Naive B cell (primary cell): ENCODE results near the gene PSMC4. TPM values are rescaled to one million over a fixed set of nuclear protein-coding genes. Genes with fewer than 3 reads are reported as not detected.

Experiments
- ATAC-seq, 2 donors: fragments of 150-1000 bp; cut with Tn5 transposase; 2 replicates each; pipeline ENCODE4 v1.10.0; 2021; ENCODE audit warnings: low read depth in 2 of 2, mild to moderate bottlenecking in 2 of 2, moderate library complexity in 2 of 2
- DNase-seq: peaks from one replicate; pipeline ENCODE4 v3.0.0; 2022
- H3K27ac Mint-ChIP-seq, 6 donors: one replicate each; pipeline ENCODE4 v1.8.0; 2020 to 2022; ENCODE audit warnings: mild to moderate bottlenecking in 6 of 6, mixed read lengths in 6 of 6, moderate library complexity in 5 of 6, inconsistent platforms in 2 of 6
- H3K27me3 Mint-ChIP-seq, 3 donors: one replicate each; pipeline ENCODE4 v1.8.0; 2021 to 2022; ENCODE audit warnings: mixed read lengths in 3 of 3, mild to moderate bottlenecking in 1 of 3
- H3K36me3 Mint-ChIP-seq, 2 donors: one replicate each; pipeline ENCODE4 v1.8.0; 2020 to 2022; ENCODE audit warnings: mixed read lengths in 2 of 2, inconsistent platforms in 1 of 2, mild to moderate bottlenecking in 1 of 2
- H3K4me1 Mint-ChIP-seq, 3 donors: one replicate each; pipeline ENCODE4 v1.8.0; 2020 to 2022; ENCODE audit warnings: mixed read lengths in 3 of 3, inconsistent platforms in 1 of 3, mild to moderate bottlenecking in 1 of 3, moderate library complexity in 1 of 3
- H3K4me3 Mint-ChIP-seq, 8 donors: one replicate each; pipeline ENCODE4 v1.8.0; 2020 to 2022; ENCODE audit warnings: mild to moderate bottlenecking in 8 of 8, mixed read lengths in 8 of 8, moderate library complexity in 8 of 8, inconsistent platforms in 2 of 8
- H3K9me3 Mint-ChIP-seq, 7 donors: one replicate each; pipeline ENCODE4 v1.8.0; 2020 to 2022; ENCODE audit warnings: mixed read lengths in 7 of 7, mild to moderate bottlenecking in 5 of 7, inconsistent platforms in 2 of 7, moderate library complexity in 1 of 7
- polyA plus RNA-seq, 6 donors: library from polyadenylated mRNA; unstranded; fragments of 300-500 nt; fragmentation: Illumina TruSeq; gene quantifications; one replicate each; pipeline ENCODE4 v1.2.3, GENCODE V29; 2021; ENCODE audit warnings: low read depth in 6 of 6

The PSMC4 gene
- polyA plus RNA-seq, 6 donors from 2014 or later = 78.2 to 94.5 (median 89.9) TPM

- H3K36me3 Mint-ChIP-seq = peaks cover 0 to 8% of the 10 kb centered on the region in 2 donors
- no peak for DNase-seq
Measured at GRCh38 chr19:39936622-39937021, 34.3 kb upstream of the PSMC4 start.

DNA sequence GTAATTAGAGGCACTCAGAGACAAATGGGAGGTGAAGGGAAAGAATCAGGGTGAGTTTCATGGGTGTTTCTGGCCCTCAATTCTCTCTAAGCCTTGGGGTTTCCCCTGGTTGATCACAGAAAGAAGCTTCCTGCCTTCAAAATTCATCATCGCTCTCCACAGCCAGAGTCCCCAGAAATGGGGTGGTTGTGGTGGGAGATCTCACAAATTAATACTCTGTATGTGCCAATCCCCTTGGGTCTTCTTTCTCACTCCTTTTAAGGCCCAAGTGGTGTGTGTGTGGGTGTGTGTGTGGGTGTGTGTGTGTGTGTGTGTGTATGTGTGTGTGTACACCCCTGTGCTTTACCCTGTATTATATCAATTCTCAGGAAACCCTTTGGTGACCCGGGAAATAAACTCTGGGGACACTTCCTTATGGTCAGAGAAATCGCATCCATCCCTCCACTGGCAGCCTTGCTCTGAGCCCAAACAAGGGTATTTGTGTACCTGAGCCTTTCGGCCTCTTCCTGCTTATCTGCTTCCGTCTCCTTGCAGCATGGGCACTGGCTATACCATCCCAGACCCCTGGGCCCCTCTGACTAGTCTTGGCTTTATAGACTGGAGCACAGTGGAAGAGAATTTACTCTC, 33.8 kb upstream of the PSMC4 start:
- DNase-seq (peak; percentile 23), ATAC-seq (peak; percentile 17 to 21)
- Mint-ChIP-seq H3K36me3 (peaks cover 0 to 8% of the 10 kb centered on the region in 2 donors), H3K9me3 (peaks cover 4 to 14% (median 9%) of the 10 kb centered on the region in 7 donors), H3K4me1 (peaks cover 57 to 78% (median 70%) of the 10 kb centered on the region in 3 donors), H3K27me3 (peaks cover 0 to 4% (median 0%) of the 10 kb centered on the region in 3 donors), H3K27ac (peak overlapping the region in 5 of 6 donors; percentile 14 to 93 (median 83)), H3K4me3 (peak overlapping the region; percentile 20 to 85 (median 64))

More at GRCh38 chr19:39936622-39937021, 34.3 kb upstream of the PSMC4 start:
- peak overlapping the region in 2 of 6 donors; percentile 70 to 93 for H3K27ac Mint-ChIP-seq
- peak overlapping the region in 7 of 8 donors; percentile 16 to 85 (median 63) for H3K4me3 Mint-ChIP-seq
- ATAC-seq = no peak
- H3K4me1 Mint-ChIP-seq = peaks cover 55 to 72% (median 69%) of the 10 kb centered on the region in 3 donors
- H3K9me3 Mint-ChIP-seq = peaks cover 4 to 14% (median 9%) of the 10 kb centered on the region in 7 donors
- peaks cover 0 to 4% (median 0%) of the 10 kb centered on the region in 3 donors for H3K27me3 Mint-ChIP-seq

- Mint-ChIP-seq H3K4me3 (peak overlapping the region in 7 of 8 donors; percentile 20 to 77 (median 59)), H3K27ac (peak overlapping the region in 3 of 6 donors; percentile 42 to 78 (median 54)), H3K27me3 (peaks cover 0 to 4% (median 0%) of the 10 kb centered on the region in 3 donors), H3K9me3 (peaks cover 4 to 14% (median 9%) of the 10 kb centered on the region in 7 donors), H3K36me3 (peaks cover 0 to 8% of the 10 kb centered on the region in 2 donors), H3K4me1 (peaks cover 62 to 84% (median 75%) of the 10 kb centered on the region in 3 donors)
- no peak for DNase-seq
- no peak for ATAC-seq
Measured at GRCh38 chr19:39937787-39938186, 33.2 kb upstream of the PSMC4 start.

DNA sequence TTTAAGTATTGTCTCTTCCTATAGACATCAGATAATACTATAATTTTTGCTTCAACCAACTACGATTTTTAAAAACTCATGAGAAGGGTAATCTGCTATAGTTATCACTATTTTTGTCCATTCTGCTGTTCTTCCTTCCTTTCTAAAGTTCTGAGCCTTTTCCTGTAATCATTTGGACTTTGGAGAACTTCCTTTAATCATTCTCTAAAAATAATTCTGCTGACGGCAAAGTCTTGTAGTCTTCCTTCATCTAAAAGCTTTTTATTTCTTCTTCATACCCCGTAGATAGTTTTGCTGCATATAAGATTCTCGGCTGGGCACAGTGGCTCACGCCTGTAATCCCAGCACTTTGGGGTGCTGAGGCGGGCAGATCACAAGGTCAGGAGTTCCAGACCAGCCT, 31.4 kb upstream of the PSMC4 start:
- DNase-seq (no peak), ATAC-seq (no peak)
- Mint-ChIP-seq H3K9me3 (peaks cover 2 to 14% (median 9%) of the 10 kb centered on the region in 7 donors), H3K27me3 (peaks cover 0 to 1% (median 0%) of the 10 kb centered on the region in 3 donors), H3K4me1 (peaks cover 69 to 89% (median 76%) of the 10 kb centered on the region in 3 donors), H3K27ac (peak overlapping the region in 3 of 6 donors; percentile 30 to 80 (median 57)), H3K36me3 (peaks cover 0 to 8% of the 10 kb centered on the region in 2 donors), H3K4me3 (peak overlapping the region in 3 of 8 donors; percentile 6 to 21 (median 19))

GRCh38 chr19:39940221-39940833, 30.6 kb upstream of the PSMC4 start:
- Mint-ChIP-seq H3K27ac (peak overlapping the region in 3 of 6 donors; percentile 90 to 97 (median 94)), H3K9me3 (peaks cover 2 to 14% (median 9%) of the 10 kb centered on the region in 7 donors), H3K4me1 (peaks cover 63 to 87% (median 76%) of the 10 kb centered on the region in 3 donors), H3K4me3 (peak overlapping the region in 6 of 8 donors; percentile 19 to 87 (median 80)), H3K27me3 (no peaks in the 10 kb centered on the region), H3K36me3 (peaks cover 0 to 8% of the 10 kb centered on the region in 2 donors)
- ATAC-seq (no peak), DNase-seq (no peak)

DNA sequence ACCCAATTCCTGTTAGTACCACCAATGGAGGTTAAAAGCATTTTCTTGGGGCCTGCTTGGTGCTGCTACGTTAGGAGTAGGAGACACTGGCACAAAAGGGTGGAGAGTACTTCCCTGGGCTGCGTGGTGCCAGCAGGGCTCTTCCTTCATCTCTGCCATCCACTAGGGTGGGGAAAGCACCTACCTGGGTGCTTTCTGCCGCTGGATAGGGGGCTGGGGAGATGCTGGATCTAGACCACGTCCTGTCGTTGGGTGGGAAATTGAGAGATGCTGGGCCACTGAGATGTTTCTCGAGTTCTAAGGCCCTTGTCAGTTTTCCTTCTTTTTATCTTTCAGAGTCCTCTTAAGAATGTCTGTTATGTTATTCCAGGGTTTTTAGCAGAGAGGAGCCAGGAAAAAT, 29.8 kb upstream of the PSMC4 start:
- no peak for DNase-seq
- Mint-ChIP-seq H3K27ac (peak overlapping the region; percentile 50 to 97 (median 92)), H3K9me3 (peaks cover 2 to 14% (median 9%) of the 10 kb centered on the region in 7 donors), H3K27me3 (no peaks in the 10 kb centered on the region), H3K36me3 (peaks cover 0 to 8% of the 10 kb centered on the region in 2 donors), H3K4me1 (peaks cover 56 to 87% (median 68%) of the 10 kb centered on the region in 3 donors), H3K4me3 (peak overlapping the region; percentile 74 to 88 (median 82))
- ATAC-seq = no peak

DNA sequence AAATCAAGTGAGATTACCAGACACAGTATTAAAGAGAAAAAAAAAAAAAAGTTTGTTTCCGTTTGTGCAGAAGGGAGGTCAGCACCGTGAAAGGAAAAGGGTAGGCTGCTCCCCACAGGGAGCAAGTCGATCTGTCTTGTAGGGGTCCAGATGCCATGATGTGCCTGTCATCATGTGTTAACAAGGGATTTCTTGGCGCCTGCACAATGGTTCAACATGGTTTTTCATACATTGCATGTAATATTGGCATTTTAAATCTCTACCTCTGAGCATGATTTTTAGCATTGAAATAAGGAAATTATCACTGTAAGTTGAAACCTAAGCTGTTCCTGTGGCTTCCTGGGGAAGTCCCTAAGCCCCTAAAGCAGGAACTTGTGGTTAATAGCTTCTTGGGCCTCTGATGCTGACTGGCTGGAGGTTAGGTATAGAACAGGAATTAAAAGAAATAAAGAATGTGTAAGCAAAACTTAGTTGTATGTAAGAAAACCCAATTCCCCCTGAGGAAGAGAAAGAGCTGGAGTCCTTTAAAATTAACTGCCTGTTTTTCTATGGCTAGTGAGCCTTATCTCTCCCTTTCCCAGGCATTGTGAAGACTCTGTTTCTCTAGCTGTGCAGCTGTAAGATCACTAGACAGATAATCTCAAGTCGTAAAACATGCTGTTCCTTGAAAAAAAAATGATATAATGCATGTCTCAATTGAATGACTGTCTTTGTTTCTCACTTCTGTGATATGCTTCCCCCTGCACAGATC, 29.2 kb upstream of the PSMC4 start:
- no peaks in the 10 kb centered on the region for H3K27me3 Mint-ChIP-seq
- H3K4me1 Mint-ChIP-seq = peaks cover 52 to 86% (median 66%) of the 10 kb centered on the region in 3 donors
- peaks cover 0 to 8% of the 10 kb centered on the region in 2 donors for H3K36me3 Mint-ChIP-seq
- peaks cover 2 to 14% (median 9%) of the 10 kb centered on the region in 7 donors for H3K9me3 Mint-ChIP-seq
- peak; percentile 94 to 96 for ATAC-seq
- H3K4me3 Mint-ChIP-seq = peak overlapping the region; percentile 74 to 88 (median 82)
- H3K27ac Mint-ChIP-seq = peak overlapping the region; percentile 55 to 97 (median 92)
- DNase-seq = peak; percentile 87

- peaks cover 48 to 85% (median 65%) of the 10 kb centered on the region in 3 donors for H3K4me1 Mint-ChIP-seq
- peak overlapping the region; percentile 74 to 88 (median 82) for H3K4me3 Mint-ChIP-seq
- no peaks in the 10 kb centered on the region for H3K27me3 Mint-ChIP-seq
- DNase-seq (no peak), ATAC-seq (no peak)
- peaks cover 0 to 8% of the 10 kb centered on the region in 2 donors for H3K36me3 Mint-ChIP-seq
- peak overlapping the region; percentile 55 to 97 (median 92) for H3K27ac Mint-ChIP-seq
- H3K9me3 Mint-ChIP-seq = peaks cover 2 to 14% (median 9%) of the 10 kb centered on the region in 7 donors
Measured at GRCh38 chr19:39942366-39942730, 28.6 kb upstream of the PSMC4 start.

DNA sequence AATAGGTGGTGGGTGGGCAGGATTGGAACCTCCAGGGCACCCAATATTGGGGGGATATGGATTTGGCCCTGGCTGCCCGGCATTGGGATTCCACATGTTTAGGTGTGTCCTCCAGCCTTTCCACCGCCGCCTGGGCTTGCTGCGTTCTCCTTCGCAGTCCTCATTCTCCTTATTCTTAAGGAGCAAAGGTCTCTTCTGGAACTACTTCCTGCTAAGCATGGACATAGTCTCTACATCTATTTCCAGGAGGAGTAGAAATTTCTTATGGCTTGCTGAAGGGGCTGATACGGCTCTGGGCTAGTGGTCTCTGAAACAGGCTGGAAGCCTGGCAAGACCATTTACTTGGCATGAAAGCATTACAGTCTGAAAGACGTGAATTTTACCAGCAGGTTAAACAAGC, 27.4 kb upstream of the PSMC4 start:
- no peaks in the 10 kb centered on the region for H3K27me3 Mint-ChIP-seq
- H3K4me1 Mint-ChIP-seq = peaks cover 46 to 90% (median 67%) of the 10 kb centered on the region in 3 donors
- H3K9me3 Mint-ChIP-seq = peaks cover 3 to 14% (median 9%) of the 10 kb centered on the region in 7 donors
- ATAC-seq (no peak), DNase-seq (no peak)
- H3K4me3 Mint-ChIP-seq = peak overlapping the region in 5 of 8 donors; percentile 19 to 87 (median 79)
- peaks cover 0 to 8% of the 10 kb centered on the region in 2 donors for H3K36me3 Mint-ChIP-seq
- H3K27ac Mint-ChIP-seq = peak overlapping the region in 1 of 6 donors; percentile 15

DNA sequence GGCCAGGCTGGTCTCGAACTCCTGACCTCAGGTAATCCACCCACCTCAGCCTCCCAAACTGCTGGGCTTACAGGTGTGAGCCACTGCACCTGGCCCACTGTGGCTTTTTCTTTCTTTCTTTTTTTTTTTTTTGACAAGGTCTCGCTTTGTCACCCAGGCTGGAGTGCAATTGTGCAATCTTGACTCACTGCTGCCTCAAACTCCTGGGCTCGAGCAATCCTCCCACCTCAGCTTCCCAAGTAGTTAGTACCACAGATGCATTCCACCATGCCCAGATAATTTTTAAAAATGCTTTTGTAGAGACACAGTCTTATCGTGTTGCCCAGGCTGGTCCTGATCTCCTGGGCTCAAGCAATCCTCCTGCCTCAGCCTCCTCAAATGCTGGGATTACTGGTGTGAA, 24.4 kb upstream of the PSMC4 start:
- Mint-ChIP-seq H3K9me3 (peaks cover 0 to 2% (median 0%) of the 10 kb centered on the region in 7 donors), H3K4me1 (peaks cover 50 to 93% (median 80%) of the 10 kb centered on the region in 3 donors), H3K27me3 (no peaks in the 10 kb centered on the region), H3K4me3 (peak overlapping the region in 1 of 8 donors; percentile 73), H3K36me3 (no peaks in the 10 kb centered on the region), H3K27ac (peak overlapping the region in 1 of 6 donors; percentile 67)
- ATAC-seq (no peak), DNase-seq (no peak)

GRCh38 chr19:39949026-39949747, 21.8 kb upstream of the PSMC4 start:
- ATAC-seq (no peak), DNase-seq (no peak)
- Mint-ChIP-seq H3K4me3 (peak overlapping the region in 3 of 8 donors; percentile 15 to 51 (median 47)), H3K27me3 (no peaks in the 10 kb centered on the region), H3K36me3 (peaks cover 0 to 7% of the 10 kb centered on the region in 2 donors), H3K4me1 (peaks cover 49 to 95% (median 83%) of the 10 kb centered on the region in 3 donors), H3K9me3 (peaks cover 0 to 14% (median 3%) of the 10 kb centered on the region in 7 donors), H3K27ac (peak overlapping the region in 2 of 6 donors; percentile 50 to 86)

GRCh38 chr19:39951065-39951650, 19.8 kb upstream of the PSMC4 start:
- Mint-ChIP-seq H3K9me3 (peaks cover 0 to 14% (median 4%) of the 10 kb centered on the region in 7 donors), H3K4me1 (peaks cover 51 to 97% (median 84%) of the 10 kb centered on the region in 3 donors), H3K36me3 (peaks cover 0 to 14% of the 10 kb centered on the region in 2 donors), H3K4me3 (peak overlapping the region; percentile 52 to 94 (median 79)), H3K27ac (peak overlapping the region in 5 of 6 donors; percentile 52 to 98 (median 96)), H3K27me3 (no peaks in the 10 kb centered on the region)
- ATAC-seq (no peak), DNase-seq (no peak)
